NB4 (cell line): ENCODE data around the gene SLC2A14.
"Not testable (repeated sequence)": the region's sequence is repeated elsewhere in the genome, so short reads cannot be mapped to it uniquely, and the experiment has no call there.

Source experiments
- DNase-seq: peaks from one replicate; pipeline ENCODE4 v3.0.0; 2010; ENCODE audit warnings: low read depth
- H3K4me3 ChIP-seq: one replicate; pipeline ENCODE4 v1.5.1; 2011; ENCODE audit warnings: mild to moderate bottlenecking, low read depth, low read length, moderate library complexity
- CTCF ChIP-seq: IDR thresholded peaks from one replicate; pipeline ENCODE4 v1.5.1; 2012; ENCODE audit warnings: low read depth, low read length
- MAX ChIP-seq: IDR thresholded peaks from 2 replicates; pipeline ENCODE4 v1.6.1; 2011; ENCODE audit warnings: low read depth, low read length
- MYC ChIP-seq: IDR thresholded peaks from 2 replicates; pipeline ENCODE4 v1.6.1; 2011; ENCODE audit warnings: low read depth, low read length
- POLR2A ChIP-seq: IDR thresholded peaks from 2 replicates; pipeline ENCODE4 v1.6.1; 2011; ENCODE audit warnings: mild to moderate bottlenecking; ENCODE audit not compliant: insufficient read length; ENCODE audit errors: extremely low read depth

The SLC2A14 gene

GRCh38 chr12:7868391-7868790 is 4.3 kb downstream of the SLC2A14 start:
- no peak for DNase-seq
- TF ChIP-seq MAX (no peak), MYC (no peak), POLR2A (no peak), CTCF (no peak)
- no peak overlapping the region for H3K4me3 ChIP-seq

- no peak overlapping the region for H3K4me3 ChIP-seq
- no peak for DNase-seq
- TF ChIP-seq MYC (no peak), POLR2A (no peak), CTCF (no peak), MAX (no peak)
Observed at GRCh38 chr12:7864601-7865150, 8.0 kb downstream of the SLC2A14 start.

- DNase-seq, H3K4me3 ChIP-seq: not testable (repeated sequence)
Observed at GRCh38 chr12:7862814-7863348, 9.8 kb downstream of the SLC2A14 start.

GRCh38 chr12:7862301-7862700 is 10.4 kb downstream of the SLC2A14 start:
- DNase-seq, H3K4me3 ChIP-seq: not testable (repeated sequence)

GRCh38 chr12:7859552-7859951 is 13.2 kb downstream of the SLC2A14 start:
- no peak overlapping the region for H3K4me3 ChIP-seq
- DNase-seq = no peak
- no peak for TF ChIP-seq CTCF

GRCh38 chr12:7857971-7858370 is 14.7 kb downstream of the SLC2A14 start:
- DNase-seq = no peak
- no peak for TF ChIP-seq MAX
- TF ChIP-seq MYC = no peak
- no peak for TF ChIP-seq POLR2A
- TF ChIP-seq CTCF = no peak
- H3K4me3 ChIP-seq = no peak overlapping the region

- H3K4me3 ChIP-seq = no peak overlapping the region
- TF ChIP-seq POLR2A (no peak), MAX (no peak), CTCF (no peak), MYC (no peak)
- DNase-seq = no peak
Observed at GRCh38 chr12:7856516-7856915, 16.2 kb downstream of the SLC2A14 start.
